Mammary epithelial cell (primary cell): Measurements from ENCODE around the gene NCKAP5.

Experiments used
- CTCF ChIP-seq, 2 donors: IDR thresholded peaks in 1 of 2; conservative IDR thresholded peaks in 1 of 2; 2 replicates each; pipeline ENCODE4 v1.5.1; 2011 to 2012; ENCODE audit warnings: inconsistent platforms in 2 of 2, low read length in 2 of 2, mild to moderate bottlenecking in 2 of 2, control low read depth in 1 of 2, low read depth in 1 of 2; ENCODE audit not compliant: insufficient read depth in 1 of 2; ENCODE audit errors: extremely low read depth in 1 of 2
- EZH2 ChIP-seq: IDR thresholded peaks from 2 replicates; pipeline ENCODE4 v1.6.1; 2012; ENCODE audit warnings: low read length, inconsistent platforms, borderline replicate concordance

GRCh38 chr2:132937629-132938028 lies 630.6 kb downstream of the NCKAP5 start:
- TF ChIP-seq CTCF (conservative IDR thresholded peaks at IDR 0.05 in 1 of 2, IDR thresholded peaks at IDR 0.05 in 1 of 2; ENCODE audit: extremely low read depth in 1 of 2, insufficient read depth in 1 of 2, low read depth in 1 of 2, low read length in 2 of 2): no peak
- no peak for TF ChIP-seq EZH2
